ENCODE data around the gene TSPAN5. TPM values are rescaled to one million over a fixed set of nuclear protein-coding genes. Genes with fewer than 3 reads are reported as not detected.

Gene TSPAN5
- total and polyA plus RNA-seq, 2 donors from 2014 or later, result 6.8 to 13.8 TPM

- no peak overlapping the region for H3K27ac ChIP-seq (ENCODE audit: low read depth in 2 of 2, low read length in 2 of 2)
- H3K36me3 ChIP-seq (ENCODE audit: control insufficient read depth in 2 of 3, insufficient read depth in 3 of 3, low read length in 3 of 3), result no peaks in the 10 kb centered on the region
- H3K27me3 ChIP-seq (ENCODE audit: control insufficient read depth, insufficient read depth, low read length), result no peaks in the 10 kb centered on the region
- H3K4me3 ChIP-seq (ENCODE audit: low read length in 3 of 3), result no peak overlapping the region
- no peak for FAIRE-seq
- H3K9me3 ChIP-seq (ENCODE audit: control insufficient read depth in 2 of 3, insufficient read depth in 1 of 3, low read length in 3 of 3), result no peaks in the 10 kb centered on the region
- no peak for DNase-seq
- intact Hi-C loops (cut with DNase I), result no loop called here
- no peak overlapping the region for H3K9ac ChIP-seq (ENCODE audit: low read length in 3 of 3)
- TF ChIP-seq, protein P1, sequence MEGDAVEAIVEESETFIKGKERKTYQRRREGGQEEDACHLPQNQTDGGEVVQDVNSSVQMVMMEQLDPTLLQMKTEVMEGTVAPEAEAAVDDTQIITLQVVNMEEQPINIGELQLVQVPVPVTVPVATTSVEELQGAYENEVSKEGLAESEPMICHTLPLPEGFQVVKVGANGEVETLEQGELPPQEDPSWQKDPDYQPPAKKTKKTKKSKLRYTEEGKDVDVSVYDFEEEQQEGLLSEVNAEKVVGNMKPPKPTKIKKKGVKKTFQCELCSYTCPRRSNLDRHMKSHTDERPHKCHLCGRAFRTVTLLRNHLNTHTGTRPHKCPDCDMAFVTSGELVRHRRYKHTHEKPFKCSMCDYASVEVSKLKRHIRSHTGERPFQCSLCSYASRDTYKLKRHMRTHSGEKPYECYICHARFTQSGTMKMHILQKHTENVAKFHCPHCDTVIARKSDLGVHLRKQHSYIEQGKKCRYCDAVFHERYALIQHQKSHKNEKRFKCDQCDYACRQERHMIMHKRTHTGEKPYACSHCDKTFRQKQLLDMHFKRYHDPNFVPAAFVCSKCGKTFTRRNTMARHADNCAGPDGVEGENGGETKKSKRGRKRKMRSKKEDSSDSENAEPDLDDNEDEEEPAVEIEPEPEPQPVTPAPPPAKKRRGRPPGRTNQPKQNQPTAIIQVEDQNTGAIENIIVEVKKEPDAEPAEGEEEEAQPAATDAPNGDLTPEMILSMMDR (IDR thresholded peaks at IDR 0.05; ENCODE audit: borderline replicate concordance, extremely low read depth, insufficient read depth), result no peak
- H3K4me1 ChIP-seq (ENCODE audit: control insufficient read depth in 2 of 3, insufficient read depth in 2 of 3, low read depth in 1 of 3, low read length in 3 of 3), result no peaks in the 10 kb centered on the region
Observed at GRCh38 chr4:98586291-98586961, 72.0 kb downstream of the TSPAN5 start.

DNA sequence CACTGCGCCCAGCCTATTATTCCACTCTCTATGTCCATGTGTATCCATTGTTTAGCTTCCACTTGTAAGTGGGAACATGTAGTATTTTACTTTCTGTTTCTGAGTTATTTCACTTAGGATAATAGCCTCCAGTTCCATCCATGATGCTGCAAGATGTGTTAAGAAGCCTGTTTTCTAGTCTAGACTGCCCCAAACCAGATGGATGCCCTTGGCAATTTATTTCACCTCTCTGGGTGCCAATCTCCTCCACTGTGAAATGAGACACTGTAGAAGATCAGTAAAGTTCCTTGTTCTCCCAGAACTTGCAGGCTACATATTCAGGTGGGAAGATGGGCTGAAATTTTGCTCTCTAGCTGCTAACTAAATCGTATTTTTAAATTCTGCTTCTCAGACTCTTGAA, 72.8 kb downstream of the TSPAN5 start:
- Histone ChIP-seq H3K27ac (ENCODE audit: low read depth in 2 of 2, low read length in 2 of 2) (no peak overlapping the region), H3K27me3 (ENCODE audit: control insufficient read depth, insufficient read depth, low read length) (no peaks in the 10 kb centered on the region), H3K9ac (ENCODE audit: low read length in 3 of 3) (no peak overlapping the region), H3K4me1 (ENCODE audit: control insufficient read depth in 2 of 3, insufficient read depth in 2 of 3, low read depth in 1 of 3, low read length in 3 of 3) (no peaks in the 10 kb centered on the region), H3K9me3 (ENCODE audit: control insufficient read depth in 2 of 3, insufficient read depth in 1 of 3, low read length in 3 of 3) (no peaks in the 10 kb centered on the region), H3K4me3 (ENCODE audit: low read length in 3 of 3) (no peak overlapping the region), H3K36me3 (ENCODE audit: control insufficient read depth in 2 of 3, insufficient read depth in 3 of 3, low read length in 3 of 3) (no peaks in the 10 kb centered on the region)
- intact Hi-C loops (cut with DNase I), result no loop called here
- FAIRE-seq, result no peak
- no peak for DNase-seq
- TF ChIP-seq, protein P1 (IDR thresholded peaks at IDR 0.05; ENCODE audit: borderline replicate concordance, extremely low read depth, insufficient read depth), result no peak

DNA sequence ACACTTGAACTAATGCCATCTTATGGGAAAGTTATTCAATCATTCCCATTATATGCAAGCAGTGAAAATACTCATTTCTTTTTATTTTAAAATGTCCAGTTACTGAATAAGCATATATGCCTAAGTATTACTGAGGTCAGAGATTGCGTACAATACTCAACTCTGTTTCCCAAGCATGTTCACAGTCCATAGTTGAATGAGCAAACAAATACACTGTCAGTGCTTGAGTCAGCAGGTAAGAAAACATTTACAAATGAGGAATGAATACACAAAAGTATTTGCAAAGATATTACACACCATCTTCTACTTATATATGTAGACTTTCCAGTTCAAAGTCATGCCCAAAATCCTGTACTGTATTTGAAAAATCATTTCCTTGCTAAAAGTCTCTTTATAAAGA, 74.1 kb downstream of the TSPAN5 start:
- intact Hi-C loops (cut with DNase I), result no loop called here
- no peak for FAIRE-seq

More for the DNA sequence above, 74.1 kb downstream of the TSPAN5 start:
- Histone ChIP-seq H3K27me3 (ENCODE audit: control insufficient read depth, insufficient read depth, low read length) (no peaks in the 10 kb centered on the region), H3K9ac (ENCODE audit: low read length in 3 of 3) (no peak overlapping the region), H3K4me3 (ENCODE audit: low read length in 3 of 3) (no peak overlapping the region), H3K9me3 (ENCODE audit: control insufficient read depth in 2 of 3, insufficient read depth in 1 of 3, low read length in 3 of 3) (no peaks in the 10 kb centered on the region), H3K36me3 (ENCODE audit: control insufficient read depth in 2 of 3, insufficient read depth in 3 of 3, low read length in 3 of 3) (no peaks in the 10 kb centered on the region), H3K27ac (ENCODE audit: low read depth in 2 of 2, low read length in 2 of 2) (no peak overlapping the region), H3K4me1 (ENCODE audit: control insufficient read depth in 2 of 3, insufficient read depth in 2 of 3, low read depth in 1 of 3, low read length in 3 of 3) (no peaks in the 10 kb centered on the region)
- TF ChIP-seq, protein P1 (IDR thresholded peaks at IDR 0.05; ENCODE audit: borderline replicate concordance, extremely low read depth, insufficient read depth), result no peak
- no peak for DNase-seq
